Measurements from ENCODE around the gene BMPR1A. TPM values are rescaled to one million over a fixed set of nuclear protein-coding genes. Genes with fewer than 3 reads are reported as not detected.

BMPR1A gene
- total RNA-seq, 2 experiments from 2014 or later: 0.47 to 1.1 TPM

- Histone ChIP-seq H3K36me3 (ENCODE audit: insufficient read depth, low read length) (no peaks in the 10 kb centered on the region), H3K4me3 (ENCODE audit: low read depth, low read length, poor library complexity, severe bottlenecking) (no peak within 1 kb of the TSS), H3K79me2 (ENCODE audit: insufficient read depth, low read depth, low read length) (no peaks in the 10 kb centered on the region), H2AFZ (ENCODE audit: low read length) (no peak within 1 kb of the TSS), H3K4me1 (ENCODE audit: insufficient read depth, low read length, poor library complexity, severe bottlenecking) (no peaks in the 10 kb centered on the region), H3K4me2 (ENCODE audit: low read length) (no peak within 1 kb of the TSS), H4K20me1 (ENCODE audit: insufficient read depth, low read length) (no peaks in the 10 kb centered on the region), H3K9me2 (ENCODE audit: insufficient read depth, low read length) (no peaks in the 10 kb centered on the region), H3K9me3 (ENCODE audit: low read length) (no peaks in the 10 kb centered on the region), H3K27ac (ENCODE audit: low read depth, low read length, poor library complexity, severe bottlenecking) (no peak within 1 kb of the TSS)
- CTCF ChIA-PET (ENCODE audit: unreplicated experiment): no interaction called here
- no peak for TF ChIP-seq CTCF (conservative IDR thresholded peaks at IDR 0.05; ENCODE audit: low read length)
- no peak for TF ChIP-seq EZH2phosphoT487 (IDR thresholded peaks at IDR 0.05; ENCODE audit: borderline replicate concordance, low read depth, low read length)
- intact Hi-C loops (cut with micrococcal nuclease; ENCODE audit: unreplicated experiment): no loop called here
- POLR2A ChIA-PET: no interaction called here
- no TSS peak for BruUV-seq (replicated peaks)
- DNase-seq (ENCODE audit: low spot score): no peak
These were observed 201.9 kb downstream of the BMPR1A start, which contains the start of gene SNCG for GRCh38 chr10:86958116-86958900. Gene SNCG (plus strand): TSS chr10:86958599. CDS start chr10:86958698, 99 bp downstream.

- BruUV-seq (replicated peaks): no TSS peak
- ChIA-PET CTCF (ENCODE audit: unreplicated experiment) (no interaction called here), POLR2A (interaction anchor here (0.6 kb wide), 1 partner anchor 1101 kb away, joined by 6 read pairs; no protein-coding TSS in a partner anchor)
- Histone ChIP-seq H3K9me2 (ENCODE audit: insufficient read depth, low read length) (no peaks in the 10 kb centered on the region), H3K36me3 (ENCODE audit: insufficient read depth, low read length) (no peaks in the 10 kb centered on the region), H4K20me1 (ENCODE audit: insufficient read depth, low read length) (no peaks in the 10 kb centered on the region), H3K4me3 (ENCODE audit: low read depth, low read length, poor library complexity, severe bottlenecking) (no peak overlapping the region), H2AFZ (ENCODE audit: low read length) (no peak overlapping the region), H3K27ac (ENCODE audit: low read depth, low read length, poor library complexity, severe bottlenecking) (no peak overlapping the region), H3K79me2 (ENCODE audit: insufficient read depth, low read depth, low read length) (no peaks in the 10 kb centered on the region), H3K4me1 (ENCODE audit: insufficient read depth, low read length, poor library complexity, severe bottlenecking) (no peaks in the 10 kb centered on the region), H3K4me2 (ENCODE audit: low read length) (no peak overlapping the region), H3K9me3 (ENCODE audit: low read length) (no peaks in the 10 kb centered on the region)
- no peak for DNase-seq (ENCODE audit: low spot score)
- TF ChIP-seq EZH2phosphoT487 (IDR thresholded peaks at IDR 0.05; ENCODE audit: borderline replicate concordance, low read depth, low read length): no peak
- intact Hi-C loops (cut with micrococcal nuclease; ENCODE audit: unreplicated experiment): no loop called here
These were observed 202.7 kb downstream of the BMPR1A start for GRCh38 chr10:86958901-86959736.

GRCh38 chr10:86959737-86960002, 203.3 kb downstream of the BMPR1A start:
- H2AFZ ChIP-seq (ENCODE audit: low read length): no peak overlapping the region
- no peaks in the 10 kb centered on the region for H3K79me2 ChIP-seq (ENCODE audit: insufficient read depth, low read depth, low read length)
- CTCF ChIA-PET (ENCODE audit: unreplicated experiment): no interaction called here
- TF ChIP-seq CTCF (conservative IDR thresholded peaks at IDR 0.05; ENCODE audit: low read length) (no peak), EZH2phosphoT487 (IDR thresholded peaks at IDR 0.05; ENCODE audit: borderline replicate concordance, low read depth, low read length) (no peak)
- no peaks in the 10 kb centered on the region for H3K9me2 ChIP-seq (ENCODE audit: insufficient read depth, low read length)
- H3K4me1 ChIP-seq (ENCODE audit: insufficient read depth, low read length, poor library complexity, severe bottlenecking): no peaks in the 10 kb centered on the region
- H3K36me3 ChIP-seq (ENCODE audit: insufficient read depth, low read length): no peaks in the 10 kb centered on the region
- intact Hi-C loops (cut with micrococcal nuclease; ENCODE audit: unreplicated experiment): loop anchor here (10.0 kb wide), 1 partner anchor 245 kb away; no protein-coding TSS in a partner anchor
- H3K4me2 ChIP-seq (ENCODE audit: low read length): no peak overlapping the region
- no peak overlapping the region for H3K4me3 ChIP-seq (ENCODE audit: low read depth, low read length, poor library complexity, severe bottlenecking)
- no TSS peak for BruUV-seq (replicated peaks)
- no peaks in the 10 kb centered on the region for H3K9me3 ChIP-seq (ENCODE audit: low read length)
- no peak overlapping the region for H3K27ac ChIP-seq (ENCODE audit: low read depth, low read length, poor library complexity, severe bottlenecking)
- POLR2A ChIA-PET: interaction anchor here (0.6 kb wide), 1 partner anchor 1102 kb away, joined by 6 read pairs; no protein-coding TSS in a partner anchor
- no peak for DNase-seq (ENCODE audit: low spot score)
- no peaks in the 10 kb centered on the region for H4K20me1 ChIP-seq (ENCODE audit: insufficient read depth, low read length)

Data from OCI-LY7 (cell line).